GM12878 (cell line): ENCODE results near the gene GDE1. TPM values are rescaled to one million over a fixed set of nuclear protein-coding genes. Genes with fewer than 3 reads are reported as not detected.

ENCODE experiments used
- ATAC-seq: fragments of 200-7000 bp; cut with Tn5 transposase; 3 replicates; pipeline ENCODE4 v1.9.1; 2020; ENCODE audit warnings: mild to moderate bottlenecking, moderate library complexity
- BruUV-seq: library from RNA; stranded (reverse); fragments of 400-500 nt; replicated peaks from 2 replicates; lab custom pipeline; 2021; lab: Mats Ljungman, UMichigan
- CTCF ChIA-PET: fragments of 300-600 bp; sonication (Branson Sonifier 250); formaldehyde crosslinking; extraction: SDS; loops from one replicate; lab custom pipeline; 2021; ENCODE audit warnings: inconsistent platforms; lab: Yijun Ruan, JAX
- POLR2A ChIA-PET: fragments of 350-600 bp; formaldehyde crosslinking; extraction: SDS; loops from one replicate; lab custom pipeline; 2021; ENCODE audit warnings: inconsistent platforms; lab: Charles Lee
- RAD21 ChIA-PET: fragments of 300-600 bp; sonication (Branson Sonifier 250); formaldehyde crosslinking; loops from one replicate; lab custom pipeline; 2023; ENCODE audit warnings: antibody characterized with exemption; ENCODE audit not compliant: unreplicated experiment; lab: Charles Lee
- SMC1A ChIA-PET: fragments of 300-600 bp; sonication (Branson Sonifier 250); formaldehyde crosslinking; loops from one replicate; lab custom pipeline; 2023; ENCODE audit not compliant: unreplicated experiment, uncharacterized antibody; lab: Charles Lee
- DNase-seq: peaks from one replicate; pipeline ENCODE4 v3.0.0-alpha.2; 2011; ENCODE audit warnings: low read depth, low spot score
- FAIRE-seq: peaks from 3 replicates; lab custom pipeline; 2011; peaks lifted over from hg19 to GRCh38; lab: Jason Lieb, UNC
- H2AFZ ChIP-seq: 2 replicates; pipeline ENCODE4 v1.6.0; 2011; ENCODE audit warnings: low read depth, low read length, control low read depth; ENCODE audit not compliant: control insufficient read depth
- H3K27ac ChIP-seq: 2 replicates; pipeline ENCODE4 v1.5.1; 2011; ENCODE audit warnings: control low read depth; ENCODE audit not compliant: control insufficient read depth, insufficient read depth
- H3K27me3 ChIP-seq, 2 experiments: replicated peaks in 1 of 2; 2 replicates each; pipeline versions ENCODE4 v1.6.0 to v1.6.1; 2011; ENCODE audit warnings: low read length in 1 of 2; ENCODE audit not compliant: control insufficient read depth in 2 of 2, insufficient read depth in 2 of 2
- H3K36me3 ChIP-seq, 2 experiments: 2 replicates each; pipeline ENCODE4 v1.5.1; 2011; ENCODE audit warnings: low read length in 1 of 2; ENCODE audit not compliant: control insufficient read depth in 2 of 2, insufficient read depth in 2 of 2
- H3K4me1 ChIP-seq: 2 replicates; pipeline ENCODE4 v1.6.1; 2011; ENCODE audit warnings: mild to moderate bottlenecking, low read length, moderate library complexity, mixed read lengths; ENCODE audit not compliant: control insufficient read depth, insufficient read depth
- H3K4me2 ChIP-seq: 2 replicates; pipeline ENCODE4 v1.6.0; 2011; ENCODE audit warnings: control low read depth; ENCODE audit not compliant: control insufficient read depth, insufficient read depth
- H3K4me3 ChIP-seq: fragments of 200-600 bp; sonication (generic); 2 replicates; pipeline ENCODE4 v1.5.1; 2016
- H3K79me2 ChIP-seq: 2 replicates; pipeline ENCODE4 v1.6.0; 2011; ENCODE audit warnings: low read length; ENCODE audit not compliant: control insufficient read depth, insufficient read depth
- H3K9ac ChIP-seq: 2 replicates; pipeline ENCODE4 v1.8.0; 2011; ENCODE audit warnings: low read length, control low read depth, mixed read lengths; ENCODE audit not compliant: control insufficient read depth, insufficient read depth
- H3K9me3 ChIP-seq: replicated peaks from 3 replicates; pipeline ENCODE4 v1.5.1; 2011; ENCODE audit warnings: mild to moderate bottlenecking, low read length; ENCODE audit not compliant: control insufficient read depth, insufficient read depth
- H4K20me1 ChIP-seq: 2 replicates; pipeline ENCODE4 v1.6.0; 2011; ENCODE audit not compliant: control insufficient read depth, insufficient read depth
- BHLHE40 ChIP-seq, 2 experiments: fragments of 450-650 bp in 1 of 2; IDR thresholded peaks; 2 replicates each; pipeline ENCODE4 v1.6.1; 2011 to 2017; ENCODE audit warnings: low read depth in 2 of 2, borderline replicate concordance in 1 of 2, improper control_type of control experiment in 1 of 2, low read length in 1 of 2, mild to moderate bottlenecking in 1 of 2
- IRF4 ChIP-seq: IDR thresholded peaks from 2 replicates; pipeline ENCODE4 v1.6.1; 2011; ENCODE audit warnings: low read depth, low read length
- NFYB ChIP-seq: IDR thresholded peaks from 2 replicates; pipeline ENCODE4 v1.6.1; 2011; ENCODE audit warnings: low read depth, mild to moderate bottlenecking, low read length, improper control_type of control experiment, moderate library complexity; ENCODE audit not compliant: insufficient read depth
- PAX8 ChIP-seq: fragments of 450-650 bp; IDR thresholded peaks from 2 replicates; pipeline ENCODE4 v1.6.1; 2017; ENCODE audit warnings: mild to moderate bottlenecking, moderate library complexity
- SUZ12 ChIP-seq: fragments of 200-600 bp; sonication (generic); IDR thresholded peaks from one replicate; pipeline ENCODE4 v1.6.1; 2018; ENCODE audit warnings: antibody characterized with exemption, mild to moderate bottlenecking; ENCODE audit not compliant: unreplicated experiment
- WGBS: methylation state at CpG from one replicate; pipeline ENCODE4 v1.1.6; 2016; ENCODE audit warnings: low lambda C conversion rate; ENCODE audit not compliant: insufficient replicate concordance, insufficient coverage; ENCODE audit errors: missing lambda C conversion rate; 5-methylcytosine and 5-hydroxymethylcytosine counted together
- in situ Hi-C: fragments of 300-500 bp; cut with MboI; formaldehyde crosslinking; loops from 9 replicates; pipeline ENCODE4 v1.14.3; 2018; ENCODE audit warnings: mixed read lengths
- intact Hi-C: fragments of 100-400 bp; cut with micrococcal nuclease; formaldehyde crosslinking; loops from one replicate; pipeline ENCODE4 v1.14.2; 2022; ENCODE audit not compliant: unreplicated experiment
- polyA plus RNA-seq, 11 experiments: library from polyadenylated mRNA; depleted of rRNA in 4 of 11; unstranded in 6 of 11; stranded (reverse) in 5 of 11; fragments of >200 nt; fragmentation: Nextera tagmentation in 4 of 11; fragmentation: Illumina TruSeq in 1 of 11; extraction: Ambion mirVana in 4 of 11; extraction: Trizol in 1 of 11; gene quantifications; 1 replicate in 1 of 11; 2 replicates in 10 of 11; pipeline versions ENCODE4 v1.2.1 to v1.2.3, GENCODE V29; 2011 to 2016; ENCODE audit warnings: inconsistent platforms in 2 of 11, missing spikeins in 2 of 11, low read depth in 1 of 11
- total RNA-seq, 4 experiments: library from RNA; depleted of rRNA in 3 of 4; stranded (reverse); fragments of >200 nt in 3 of 4; fragmentation: Illumina TruSeq in 1 of 4; extraction: Trizol in 1 of 4; gene quantifications; 2 replicates each; pipeline versions ENCODE4 v1.2.1 to v1.2.3, GENCODE V29; 2013 to 2021
- TF ChIP-seq, protein P1 (sequence below): IDR thresholded peaks from 2 replicates; pipeline ENCODE4 v1.6.1; 2012; ENCODE audit warnings: low read length, inconsistent platforms
- TF ChIP-seq, protein P2 (sequence below): IDR thresholded peaks from 2 replicates; pipeline ENCODE4 v1.6.1; 2011; ENCODE audit warnings: mild to moderate bottlenecking, low read depth, low read length, moderate library complexity; ENCODE audit not compliant: insufficient replicate concordance

The GDE1 gene
- total and polyA plus RNA-seq, 10 of the 15 experiments (the other 5 are each of a cell fraction or from before 2014, with no cell fraction given) = 14.8 to 31.8 (median 21.0) TPM

- no peak for DNase-seq
- Histone ChIP-seq H3K9me3 (no peaks in the 10 kb centered on the region), H3K4me2 (no peak overlapping the region), H3K27me3 (no peaks in the 10 kb centered on the region), H2AFZ (no peak overlapping the region), H3K27ac (no peak overlapping the region), H4K20me1 (no peaks in the 10 kb centered on the region), H3K9ac (no peak overlapping the region), H3K36me3 (peaks cover 6 to 23% of the 10 kb centered on the region in 2 experiments), H3K4me1 (no peaks in the 10 kb centered on the region), H3K4me3 (no peak overlapping the region), H3K79me2 (no peaks in the 10 kb centered on the region)
- intact Hi-C loops (loop anchor here (10.0 kb wide), 1 partner anchor 341 kb away; the partner anchor contains the start of gene SYT17), in situ Hi-C loops (no loop called here)
- ChIA-PET POLR2A (no interaction called here), RAD21 (no interaction called here), SMC1A (interaction anchor here (0.7 to 0.9 kb wide), 2 partner anchors 95 to 420 kb away, joined by 3 read pairs; no protein-coding TSS in a partner anchor), CTCF (interaction anchor here (1.1 to 1.5 kb wide), 2 partner anchors 11 to 326 kb away, joined by 3 to 6 read pairs; no protein-coding TSS in a partner anchor)
- TF ChIP-seq PAX8 = no peak
- TF ChIP-seq BHLHE40 (IDR thresholded peaks at IDR 0.05; ENCODE audit: borderline replicate concordance in 1 of 2, low read depth in 2 of 2, low read length in 1 of 2) = no peak
- TF ChIP-seq, protein P1, sequence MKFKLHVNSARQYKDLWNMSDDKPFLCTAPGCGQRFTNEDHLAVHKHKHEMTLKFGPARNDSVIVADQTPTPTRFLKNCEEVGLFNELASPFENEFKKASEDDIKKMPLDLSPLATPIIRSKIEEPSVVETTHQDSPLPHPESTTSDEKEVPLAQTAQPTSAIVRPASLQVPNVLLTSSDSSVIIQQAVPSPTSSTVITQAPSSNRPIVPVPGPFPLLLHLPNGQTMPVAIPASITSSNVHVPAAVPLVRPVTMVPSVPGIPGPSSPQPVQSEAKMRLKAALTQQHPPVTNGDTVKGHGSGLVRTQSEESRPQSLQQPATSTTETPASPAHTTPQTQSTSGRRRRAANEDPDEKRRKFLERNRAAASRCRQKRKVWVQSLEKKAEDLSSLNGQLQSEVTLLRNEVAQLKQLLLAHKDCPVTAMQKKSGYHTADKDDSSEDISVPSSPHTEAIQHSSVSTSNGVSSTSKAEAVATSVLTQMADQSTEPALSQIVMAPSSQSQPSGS = no peak
- no peak for TF ChIP-seq SUZ12
- TF ChIP-seq IRF4 = no peak
- TF ChIP-seq, protein P2, sequence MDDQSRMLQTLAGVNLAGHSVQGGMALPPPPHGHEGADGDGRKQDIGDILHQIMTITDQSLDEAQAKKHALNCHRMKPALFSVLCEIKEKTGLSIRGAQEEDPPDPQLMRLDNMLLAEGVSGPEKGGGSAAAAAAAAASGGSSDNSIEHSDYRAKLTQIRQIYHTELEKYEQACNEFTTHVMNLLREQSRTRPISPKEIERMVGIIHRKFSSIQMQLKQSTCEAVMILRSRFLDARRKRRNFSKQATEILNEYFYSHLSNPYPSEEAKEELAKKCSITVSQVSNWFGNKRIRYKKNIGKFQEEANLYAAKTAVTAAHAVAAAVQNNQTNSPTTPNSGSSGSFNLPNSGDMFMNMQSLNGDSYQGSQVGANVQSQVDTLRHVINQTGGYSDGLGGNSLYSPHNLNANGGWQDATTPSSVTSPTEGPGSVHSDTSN = no peak
- no peak for TF ChIP-seq NFYB
- ATAC-seq = no peak
- FAIRE-seq = no peak
- 95% methylated on average over 5 of the region's 5 CpGs for WGBS
- BruUV-seq = no TSS peak
Measured at GRCh38 chr16:19505600-19506303, 16.1 kb downstream of the GDE1 start.
